Stimulated activated CD4-positive, alpha-beta T cell treated with anti-CD3 and anti-CD28 coated beads, TNF-alpha, amount 100 ng/mL, for 48 hours (primary cell): ENCODE measurements around the gene DOCK3.
"Not testable (repeated sequence)": the region's sequence is repeated elsewhere in the genome, so short reads cannot be mapped to it uniquely, and the experiment has no call there.

ENCODE experiments used
- DNase-seq, 3 donors: peaks; one replicate each; pipeline ENCODE4 v3.0.0-alpha.2; 2020; ENCODE audit warnings: low read depth in 3 of 3

DOCK3 gene

GRCh38 chr3:50982540-50983325 lies 308.0 kb downstream of the DOCK3 start:
- DNase-seq = no peak

- no peak for DNase-seq
Measured at GRCh38 chr3:50983887-50984286, 309.2 kb downstream of the DOCK3 start.

GRCh38 chr3:50985893-50986292 lies 311.2 kb downstream of the DOCK3 start:
- no peak for DNase-seq

DNA sequence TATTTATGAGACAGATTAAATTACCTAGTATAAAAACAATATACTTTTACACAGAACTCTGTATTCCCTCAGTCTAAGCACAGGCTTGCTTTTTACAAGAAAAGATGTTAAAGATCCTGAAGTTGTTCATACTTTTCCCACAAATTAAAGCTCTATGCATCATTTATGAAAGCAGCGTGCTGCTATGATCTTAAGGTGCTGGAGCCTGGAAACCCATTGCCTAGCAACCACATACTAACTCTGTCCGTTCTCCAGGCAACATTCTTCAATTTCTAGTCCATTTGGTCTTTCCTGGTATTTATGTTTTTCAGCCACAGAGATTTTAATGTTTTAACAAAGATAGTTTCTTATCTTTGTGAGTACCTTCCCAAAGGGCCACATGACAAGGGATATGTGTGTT lies 312.0 kb downstream of the DOCK3 start:
- no peak for DNase-seq

- DNase-seq = no peak
Measured at GRCh38 chr3:50994537-50994936, 319.8 kb downstream of the DOCK3 start.

DNA sequence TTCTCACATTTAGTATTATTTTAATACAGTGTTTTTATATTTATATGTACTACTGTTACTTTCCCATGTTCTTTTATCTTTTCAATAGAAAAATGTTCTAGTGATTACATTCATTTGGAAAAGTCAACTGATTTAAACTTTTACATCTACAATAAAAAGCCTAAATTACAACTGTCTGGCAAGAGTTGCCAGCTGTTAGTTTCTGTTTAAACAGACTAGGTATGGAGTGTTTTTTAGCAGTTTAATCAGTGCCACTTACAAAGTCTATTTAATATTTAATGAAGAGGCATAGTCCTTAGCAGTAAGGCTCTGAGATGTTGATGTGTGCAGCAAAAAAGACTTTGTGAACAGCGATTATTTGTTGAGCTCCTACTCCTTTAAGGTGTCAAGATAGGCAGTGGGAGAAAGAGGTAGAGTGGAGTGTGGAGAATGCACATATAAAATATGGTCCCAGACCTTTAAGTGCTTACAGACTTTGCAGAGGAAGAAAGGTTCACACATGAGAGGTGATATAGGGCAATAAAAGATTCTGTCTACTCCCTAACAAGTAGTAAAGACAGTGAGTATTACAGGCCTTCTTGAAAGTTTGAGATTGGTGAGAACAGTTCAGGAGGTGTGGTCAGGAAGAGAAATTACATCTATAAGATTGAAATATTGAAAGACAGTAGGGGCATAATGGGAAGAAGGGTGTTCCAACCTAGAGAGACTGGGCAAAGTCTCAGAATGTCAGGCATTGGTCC lies 320.5 kb downstream of the DOCK3 start:
- DNase-seq = no peak

- DNase-seq = no peak
Measured at GRCh38 chr3:51002495-51002894, 327.8 kb downstream of the DOCK3 start.

DNA sequence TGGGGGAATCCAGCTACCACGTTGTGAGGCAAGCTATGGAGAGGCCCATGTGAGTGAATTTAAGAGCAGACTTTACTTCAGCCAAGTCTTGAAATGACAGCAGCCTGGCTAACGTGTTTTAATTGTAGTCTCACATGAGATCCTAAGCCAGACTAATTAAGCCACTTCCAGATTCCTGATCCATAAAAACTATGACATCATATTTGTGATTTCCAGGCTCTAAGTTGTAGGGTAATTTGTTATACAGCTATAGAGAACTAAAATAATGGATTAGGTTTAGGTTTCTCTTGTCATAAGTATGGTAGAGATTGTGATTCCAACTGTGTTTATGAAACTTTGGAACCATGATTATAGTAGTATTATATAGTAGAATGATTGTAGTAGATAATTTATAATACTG lies 329.5 kb downstream of the DOCK3 start:
- no peak for DNase-seq

DNA sequence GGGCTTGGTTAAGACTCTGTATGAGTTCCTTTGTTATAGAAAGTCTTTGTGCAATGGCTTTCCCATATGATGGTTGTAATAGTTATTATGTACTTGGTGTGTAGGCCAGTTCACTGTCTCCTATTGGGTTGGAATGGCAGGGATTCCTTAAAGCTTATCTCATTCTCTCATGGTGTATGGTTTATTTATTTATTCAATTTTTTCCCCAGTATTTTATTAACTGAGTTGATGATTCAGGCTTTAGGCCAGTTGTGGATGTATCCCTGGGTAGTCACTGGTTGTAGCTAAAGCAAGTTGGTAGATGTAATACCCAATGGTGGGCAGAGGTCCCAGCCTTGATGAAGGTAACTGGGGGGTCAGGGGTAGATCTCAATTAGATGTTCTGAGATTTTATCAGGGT lies 349.4 kb downstream of the DOCK3 start:
- DNase-seq = no peak

- DNase-seq = peak in 2 of 3 donors; percentile 43 to 51
Measured at GRCh38 chr3:51024765-51025632, 350.3 kb downstream of the DOCK3 start.

DNA sequence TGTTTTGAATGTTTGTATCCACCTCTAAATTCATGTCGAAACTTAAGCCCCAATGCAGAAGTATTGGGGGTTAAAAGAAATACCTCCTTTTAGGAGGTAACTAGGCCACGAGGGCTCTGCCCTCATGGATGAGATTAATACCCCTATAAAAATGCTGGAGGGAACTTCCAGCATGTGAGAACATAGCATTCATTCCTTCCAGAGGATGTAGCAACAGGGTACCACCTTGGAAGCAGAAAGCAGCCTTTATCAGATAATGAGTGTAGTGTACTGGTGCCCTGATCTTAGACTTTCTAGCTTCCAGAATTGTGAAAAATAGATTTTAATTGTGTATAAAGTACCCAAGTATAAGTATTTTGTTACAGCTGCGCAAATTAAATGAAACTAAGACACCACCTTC lies 356.9 kb downstream of the DOCK3 start:
- no peak for DNase-seq

DNA sequence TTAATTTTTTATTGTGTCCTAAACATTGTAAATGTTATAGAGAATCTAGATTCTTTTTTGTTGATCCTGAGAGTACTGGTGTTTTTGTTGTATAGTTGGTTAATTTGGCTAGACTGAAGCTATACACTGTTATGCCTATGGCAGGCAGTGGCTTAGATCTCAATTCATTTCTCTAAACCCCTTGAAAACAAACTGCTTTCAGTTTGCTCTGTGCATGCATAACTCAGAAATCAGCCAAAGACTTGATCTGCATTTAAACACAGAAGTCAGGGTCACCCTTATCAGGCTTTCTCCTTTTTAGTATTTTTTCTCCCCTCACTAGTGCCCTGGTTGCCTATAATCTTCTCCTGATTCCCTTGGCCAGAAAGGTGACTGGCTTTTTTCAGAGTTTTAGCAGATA lies 360.9 kb downstream of the DOCK3 start:
- DNase-seq = no peak

- no peak for DNase-seq
Measured at GRCh38 chr3:51044982-51045381, 370.3 kb downstream of the DOCK3 start.

- no peak for DNase-seq
Measured at GRCh38 chr3:51052562-51052961, 377.8 kb downstream of the DOCK3 start.

DNA sequence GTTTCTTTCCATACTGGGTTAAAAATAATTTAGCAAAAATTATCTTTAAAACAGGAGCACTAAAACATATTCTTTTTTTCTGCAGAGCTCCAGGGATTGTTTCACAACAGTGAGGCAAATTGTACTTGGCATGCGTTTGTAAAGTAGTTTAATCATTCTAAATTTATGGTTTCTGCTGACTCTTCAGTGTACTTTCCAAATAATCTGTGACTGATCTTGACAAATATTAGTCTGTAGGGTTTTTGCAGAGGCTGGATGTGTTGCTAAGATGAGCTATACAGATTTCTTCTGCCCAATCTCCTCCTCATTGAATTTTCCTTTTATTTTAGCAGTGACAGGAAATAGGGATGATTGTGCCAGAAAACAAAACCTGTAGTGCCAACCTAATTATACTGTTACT lies 382.4 kb downstream of the DOCK3 start:
- no peak for DNase-seq

- DNase-seq = no peak
Measured at GRCh38 chr3:51063053-51063452, 388.3 kb downstream of the DOCK3 start.

DNA sequence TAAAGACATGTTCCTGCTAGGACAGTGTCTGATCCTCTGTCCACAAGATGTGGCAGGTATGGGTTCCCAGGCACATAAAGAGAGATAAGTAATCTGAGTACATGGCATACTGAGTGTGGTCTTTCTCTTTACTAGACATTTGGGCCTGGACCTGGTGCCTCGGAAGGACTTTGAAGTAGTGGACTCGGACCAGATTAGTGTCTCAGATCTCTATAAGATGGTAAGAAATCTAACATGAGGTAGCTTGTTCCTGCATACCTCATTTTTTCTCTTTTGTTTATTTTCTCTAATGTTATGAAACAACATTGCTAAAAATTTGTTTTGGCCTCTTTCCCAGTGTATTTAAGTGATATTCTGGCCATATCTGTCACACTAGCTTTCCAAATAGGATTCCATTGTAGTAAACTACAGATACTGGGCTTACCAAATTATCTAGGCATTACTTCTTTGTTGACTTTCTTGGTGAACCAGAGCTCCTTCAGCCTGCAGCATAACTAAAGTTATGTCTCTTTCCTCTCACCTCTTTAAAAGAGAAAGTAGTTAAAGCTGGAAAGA lies 400.6 kb downstream of the DOCK3 start:
- DNase-seq = no peak

- no peak for DNase-seq
Measured at GRCh38 chr3:51082363-51082762, 407.6 kb downstream of the DOCK3 start.

GRCh38 chr3:51083490-51083889 lies 408.8 kb downstream of the DOCK3 start:
- DNase-seq = no peak

DNA sequence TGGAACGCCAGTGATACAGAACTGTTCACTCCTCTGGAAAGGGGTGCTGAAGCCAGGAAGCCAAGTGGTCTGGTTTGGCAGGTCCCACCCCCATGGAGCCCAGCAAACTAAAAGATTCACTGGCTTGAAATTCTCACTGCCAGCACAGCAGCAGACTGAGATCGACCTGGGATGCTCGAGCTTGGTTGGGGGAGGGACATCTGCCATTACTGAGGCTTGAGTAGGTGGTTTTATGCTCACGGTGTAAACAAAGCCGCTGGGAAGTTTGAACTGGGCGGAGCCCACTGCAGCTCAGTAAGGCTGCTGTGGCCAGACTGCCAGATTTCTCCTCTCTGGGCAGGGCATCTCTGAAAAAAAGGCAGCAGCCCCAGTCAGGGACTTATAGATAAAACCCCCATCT lies 417.4 kb downstream of the DOCK3 start:
- DNase-seq = not testable (repeated sequence)

GRCh38 chr3:51094838-51095237 lies 420.1 kb downstream of the DOCK3 start:
- DNase-seq = not testable (repeated sequence)
